Ishikawa (cell line): ENCODE measurements around the gene PITPNC1.

Experiments used
- CEBPB ChIP-seq: IDR thresholded peaks from 2 replicates; pipeline ENCODE4 v1.6.1; 2012
- CREB1 ChIP-seq: IDR thresholded peaks from 2 replicates; pipeline ENCODE4 v1.6.1; 2012; ENCODE audit warnings: low read depth
- EGR1 ChIP-seq: IDR thresholded peaks from 2 replicates; pipeline ENCODE4 v1.6.1; 2012
- EP300 ChIP-seq: IDR thresholded peaks from 2 replicates; pipeline ENCODE4 v1.6.1; 2012; ENCODE audit warnings: borderline replicate concordance
- FOXM1 ChIP-seq: IDR thresholded peaks from 2 replicates; pipeline ENCODE4 v1.6.1; 2012; ENCODE audit warnings: low read depth, borderline replicate concordance
- MAX ChIP-seq: IDR thresholded peaks from 2 replicates; pipeline ENCODE4 v1.6.1; 2012
- NFIC ChIP-seq: IDR thresholded peaks from 2 replicates; pipeline ENCODE4 v1.6.1; 2012
- RAD21 ChIP-seq: IDR thresholded peaks from 2 replicates; pipeline ENCODE4 v1.6.1; 2012; ENCODE audit warnings: low read depth
- REST ChIP-seq: IDR thresholded peaks from 2 replicates; pipeline ENCODE4 v1.6.1; 2012; ENCODE audit warnings: low read depth, mild to moderate bottlenecking
- TAF1 ChIP-seq: IDR thresholded peaks from 2 replicates; pipeline ENCODE4 v1.6.1; 2012; ENCODE audit warnings: low read depth, mild to moderate bottlenecking
- TCF12 ChIP-seq: IDR thresholded peaks from 2 replicates; pipeline ENCODE4 v1.6.1; 2012; ENCODE audit warnings: low read depth
- TEAD4 ChIP-seq: IDR thresholded peaks from 2 replicates; pipeline ENCODE4 v1.6.1; 2012
- USF1 ChIP-seq: IDR thresholded peaks from 2 replicates; pipeline ENCODE4 v1.6.1; 2012
- YY1 ChIP-seq: IDR thresholded peaks from 2 replicates; pipeline ENCODE4 v1.6.1; 2012; ENCODE audit warnings: low read depth
- ZBTB7A ChIP-seq: IDR thresholded peaks from 2 replicates; pipeline ENCODE4 v1.6.1; 2012; ENCODE audit warnings: low read depth

PITPNC1 gene

GRCh38 chr17:67474081-67474661 lies 97.1 kb downstream of the PITPNC1 start:
- TF ChIP-seq YY1 = no peak
- TF ChIP-seq ZBTB7A = no peak
- TF ChIP-seq FOXM1 = no peak
- TF ChIP-seq RAD21 = no peak
- no peak for TF ChIP-seq REST
- TF ChIP-seq MAX = no peak
- no peak for TF ChIP-seq EGR1
- TF ChIP-seq TAF1 = no peak
- TF ChIP-seq CEBPB = no peak
- no peak for TF ChIP-seq CREB1

GRCh38 chr17:67475161-67475937 lies 98.3 kb downstream of the PITPNC1 start:
- TF ChIP-seq EP300 = no peak
- TF ChIP-seq EGR1 = no peak
- TF ChIP-seq CREB1 = no peak
- no peak for TF ChIP-seq ZBTB7A
- peak; percentile 83 for TF ChIP-seq RAD21

GRCh38 chr17:67476787-67477335 lies 99.8 kb downstream of the PITPNC1 start:
- TF ChIP-seq TAF1 = no peak
- TF ChIP-seq ZBTB7A = no peak
- TF ChIP-seq YY1 = no peak
- no peak for TF ChIP-seq RAD21
- no peak for TF ChIP-seq MAX
- TF ChIP-seq TCF12 = no peak
- no peak for TF ChIP-seq CREB1
- TF ChIP-seq USF1 = no peak
- no peak for TF ChIP-seq TEAD4
- no peak for TF ChIP-seq EP300
- no peak for TF ChIP-seq REST
- TF ChIP-seq NFIC = no peak
- TF ChIP-seq FOXM1 = no peak
- TF ChIP-seq EGR1 = no peak
- TF ChIP-seq CEBPB = no peak

- TF ChIP-seq TAF1 (no peak), NFIC (no peak), YY1 (no peak), FOXM1 (no peak), USF1 (no peak), ZBTB7A (no peak), CEBPB (no peak), CREB1 (no peak), TCF12 (no peak), EP300 (no peak)
Measured at GRCh38 chr17:67477687-67478086, 100.6 kb downstream of the PITPNC1 start.

- TF ChIP-seq TCF12 (no peak), YY1 (no peak), CEBPB (no peak), REST (no peak), EP300 (no peak), RAD21 (no peak), ZBTB7A (no peak), CREB1 (no peak), MAX (no peak), USF1 (no peak), NFIC (no peak), TAF1 (no peak)
Measured at GRCh38 chr17:67478401-67479041, 101.4 kb downstream of the PITPNC1 start.
